Measurements from ENCODE around the gene ABCA7. TPM values are rescaled to one million over a fixed set of nuclear protein-coding genes. Genes with fewer than 3 reads are reported as not detected.

ABCA7 gene
- polyA plus RNA-seq, 1 donor from 2014 or later, result 51.8 TPM

GRCh38 chr19:1085053-1085658 is 45.2 kb downstream of the ABCA7 start:
- Histone ChIP-seq H3K9me3 (ENCODE audit: low read length) (no peaks in the 10 kb centered on the region), H3K9ac (ENCODE audit: low read length) (no peak overlapping the region), H3K9me2 (ENCODE audit: insufficient read depth, low read length) (no peaks in the 10 kb centered on the region), H2AFZ (ENCODE audit: low read depth, low read length) (no peak overlapping the region), H3K79me2 (replicated peaks; ENCODE audit: insufficient read depth, low read length) (no peaks in the 10 kb centered on the region), H3K36me3 (ENCODE audit: insufficient read depth, low read length) (no peaks in the 10 kb centered on the region), H3K27ac (ENCODE audit: low read length) (no peak overlapping the region), H3K27me3 (ENCODE audit: insufficient read depth, low read depth, low read length) (no peaks in the 10 kb centered on the region), H3F3A (ENCODE audit: insufficient read depth, low read length, poor library complexity, severe bottlenecking) (no peaks in the 10 kb centered on the region), H4K20me1 (ENCODE audit: insufficient read depth) (no peaks in the 10 kb centered on the region), H3K4me2 (ENCODE audit: low read length) (no peak overlapping the region), H3K4me3 (ENCODE audit: low read length) (no peak overlapping the region)
- TF ChIP-seq EZH2 (IDR thresholded peaks at IDR 0.05; ENCODE audit: borderline replicate concordance, insufficient read depth, low read length, poor library complexity, severe bottlenecking) (no peak), EP300 (conservative IDR thresholded peaks at IDR 0.05; ENCODE audit: poor library complexity, severe bottlenecking) (no peak), POLR2AphosphoS5 (IDR thresholded peaks at IDR 0.05) (no peak), RAD21 (conservative IDR thresholded peaks at IDR 0.05) (no peak), SMC3 (conservative IDR thresholded peaks at IDR 0.05; ENCODE audit: poor library complexity) (no peak), TAF1 (IDR thresholded peaks at IDR 0.05; ENCODE audit: low read depth) (no peak), REST (IDR thresholded peaks at IDR 0.05; ENCODE audit: borderline replicate concordance) (no peak), CTCF (IDR thresholded peaks at IDR 0.05; ENCODE audit: poor library complexity, severe bottlenecking) (no peak)

- Histone ChIP-seq H3K27me3 (ENCODE audit: insufficient read depth, low read depth, low read length) (no peaks in the 10 kb centered on the region), H3K4me2 (ENCODE audit: low read length) (no peak overlapping the region), H3K79me2 (replicated peaks; ENCODE audit: insufficient read depth, low read length) (no peaks in the 10 kb centered on the region), H3K9me2 (ENCODE audit: insufficient read depth, low read length) (no peaks in the 10 kb centered on the region), H3K9ac (ENCODE audit: low read length) (no peak overlapping the region), H3K36me3 (ENCODE audit: insufficient read depth, low read length) (no peaks in the 10 kb centered on the region), H3K4me3 (ENCODE audit: low read length) (no peak overlapping the region), H3K9me3 (ENCODE audit: low read length) (no peaks in the 10 kb centered on the region), H3F3A (ENCODE audit: insufficient read depth, low read length, poor library complexity, severe bottlenecking) (no peaks in the 10 kb centered on the region), H2AFZ (ENCODE audit: low read depth, low read length) (no peak overlapping the region), H4K20me1 (ENCODE audit: insufficient read depth) (no peaks in the 10 kb centered on the region), H3K27ac (ENCODE audit: low read length) (no peak overlapping the region)
- no peak for TF ChIP-seq EP300 (conservative IDR thresholded peaks at IDR 0.05; ENCODE audit: poor library complexity, severe bottlenecking)
- no peak for TF ChIP-seq EZH2 (IDR thresholded peaks at IDR 0.05; ENCODE audit: borderline replicate concordance, insufficient read depth, low read length, poor library complexity, severe bottlenecking)
- TF ChIP-seq RAD21 (conservative IDR thresholded peaks at IDR 0.05), result no peak
- no peak for TF ChIP-seq POLR2AphosphoS5 (IDR thresholded peaks at IDR 0.05)
- no peak for TF ChIP-seq MXI1 (conservative IDR thresholded peaks at IDR 0.05; ENCODE audit: poor library complexity, severe bottlenecking)
- TF ChIP-seq CTCF (IDR thresholded peaks at IDR 0.05; ENCODE audit: poor library complexity, severe bottlenecking), result no peak
- no peak for TF ChIP-seq REST (IDR thresholded peaks at IDR 0.05; ENCODE audit: borderline replicate concordance)
- no peak for TF ChIP-seq TAF1 (IDR thresholded peaks at IDR 0.05; ENCODE audit: low read depth)
- TF ChIP-seq SMC3 (conservative IDR thresholded peaks at IDR 0.05; ENCODE audit: poor library complexity), result no peak
Observed at GRCh38 chr19:1085676-1086442, 46.0 kb downstream of the ABCA7 start.
